Measurements from ENCODE around the gene CHCHD3.

GRCh38 chr7:133040674-133041073 is 41.2 kb downstream of the CHCHD3 start:
- TF ChIP-seq CTCF (IDR thresholded peaks at IDR 0.05) (no peak), POLR2A (IDR thresholded peaks at IDR 0.05) (no peak), POLR2AphosphoS5 (IDR thresholded peaks at IDR 0.05) (no peak), EP300 (IDR thresholded peaks at IDR 0.05) (no peak)
